Gastrocnemius medialis (tissue), 4 donors: ENCODE measurements around the gene KCNQ2. TPM values are rescaled to one million over a fixed set of nuclear protein-coding genes. Genes with fewer than 3 reads are reported as not detected.

Source experiments
- ATAC-seq, 2 donors: fragments of 150-250 bp; one replicate each; pipeline ENCODE4 v1.9.1; 2016
- DNase-seq, 2 donors: peaks; one replicate each; pipeline ENCODE4 v3.0.0-alpha.2; 2019
- H3K27ac ChIP-seq, 4 donors: fragments of 200-600 bp; sonication (generic); 1 replicate in 1 of 4; 2 replicates in 3 of 4; pipeline ENCODE4 v1.5.1; 2016 to 2018; ENCODE audit warnings: mild to moderate bottlenecking in 2 of 4, moderate library complexity in 1 of 4
- H3K27me3 ChIP-seq, 3 donors: fragments of 200-600 bp; sonication (generic) in 2 of 3; 1 replicate in 1 of 3; 2 replicates in 2 of 3; pipeline versions ENCODE4 v1.5.1 to v1.6.0; 2016 to 2019; ENCODE audit warnings: mild to moderate bottlenecking in 1 of 3, moderate library complexity in 1 of 3
- H3K36me3 ChIP-seq, 2 donors: fragments of 200-600 bp; sonication (generic) in 1 of 2; one replicate each; pipeline ENCODE4 v1.5.1; 2017 to 2018
- H3K4me1 ChIP-seq, 2 donors: fragments of 200-600 bp; sonication (generic) in 1 of 2; one replicate each; pipeline ENCODE4 v1.5.1; 2016 to 2017; ENCODE audit warnings: mild to moderate bottlenecking in 2 of 2
- H3K4me3 ChIP-seq, 4 donors: fragments of 200-600 bp; sonication (generic) in 3 of 4; 1 replicate in 1 of 4; 2 replicates in 3 of 4; pipeline ENCODE4 v1.5.1; 2016 to 2019; ENCODE audit warnings: mild to moderate bottlenecking in 2 of 4
- H3K9me3 ChIP-seq, 3 donors: fragments of 200-600 bp; sonication (generic) in 2 of 3; 1 replicate in 1 of 3; 2 replicates in 2 of 3; pipeline ENCODE4 v1.5.1; 2016 to 2019
- POLR2A ChIP-seq, 2 donors: fragments of 450-650 bp; IDR thresholded peaks; one replicate each; pipeline ENCODE4 v1.6.1; 2017; ENCODE audit warnings: antibody characterized with exemption in 2 of 2, mild to moderate bottlenecking in 2 of 2, moderate library complexity in 2 of 2
- in situ Hi-C, 4 donors: fragments of 200-750 bp; cut with MboI; loops; one replicate each; pipeline versions ENCODE4 v1.15.0 to v1.8.0; 2017; ENCODE audit warnings: low sequenced_read_pairs in 4 of 4
- intact Hi-C: fragments of 100-400 bp; cut with DNase I; formaldehyde crosslinking; loops from one replicate; pipeline ENCODE4 v1.15.1; 2023; ENCODE audit warnings: low total_unique reads
- total RNA-seq, 4 donors: library from RNA; depleted of rRNA; stranded (reverse); fragments of >200 nt; gene quantifications; one replicate each; pipeline versions ENCODE4 v1.1.0 to v1.2.3, GENCODE V29; 2016
- TF ChIP-seq, protein P1 (sequence below), 5 experiments: fragments of 450-650 bp in 3 of 5; fragments of 200-600 bp in 2 of 5; sonication (generic) in 2 of 5; IDR thresholded peaks in 4 of 5; conservative IDR thresholded peaks in 1 of 5; 1 replicate in 4 of 5; 2 replicates in 1 of 5; pipeline ENCODE4 v1.5.1; 2016 to 2019; ENCODE audit warnings: antibody characterized with exemption in 5 of 5, mild to moderate bottlenecking in 3 of 5, moderate library complexity in 3 of 5

Gene KCNQ2
- total RNA-seq, 4 donors from 2014 or later, result not detected

DNA sequence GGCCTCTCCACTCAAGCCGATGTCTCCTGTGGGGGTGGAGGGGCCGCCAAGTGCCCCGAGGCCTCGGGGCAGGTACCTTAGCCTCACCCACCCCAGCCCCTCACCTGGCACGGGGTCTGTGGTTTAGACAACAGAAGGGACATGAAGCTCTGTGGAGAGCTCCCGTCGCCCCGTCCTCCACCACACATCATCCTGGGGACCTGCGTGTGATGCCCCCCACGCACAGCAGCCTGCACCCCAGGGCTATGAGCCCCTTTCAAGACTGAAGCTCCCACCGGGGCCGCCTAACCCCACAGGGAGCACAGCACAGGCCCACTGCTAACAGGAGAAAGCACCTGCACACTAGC lies 8.2 kb downstream of the KCNQ2 start:
- no peak overlapping the region for H3K4me3 ChIP-seq
- H3K9me3 ChIP-seq, result no peaks in the 10 kb centered on the region
- in situ Hi-C loops (no loop called here), intact Hi-C loops (no loop called here)
- TF ChIP-seq, protein P1, sequence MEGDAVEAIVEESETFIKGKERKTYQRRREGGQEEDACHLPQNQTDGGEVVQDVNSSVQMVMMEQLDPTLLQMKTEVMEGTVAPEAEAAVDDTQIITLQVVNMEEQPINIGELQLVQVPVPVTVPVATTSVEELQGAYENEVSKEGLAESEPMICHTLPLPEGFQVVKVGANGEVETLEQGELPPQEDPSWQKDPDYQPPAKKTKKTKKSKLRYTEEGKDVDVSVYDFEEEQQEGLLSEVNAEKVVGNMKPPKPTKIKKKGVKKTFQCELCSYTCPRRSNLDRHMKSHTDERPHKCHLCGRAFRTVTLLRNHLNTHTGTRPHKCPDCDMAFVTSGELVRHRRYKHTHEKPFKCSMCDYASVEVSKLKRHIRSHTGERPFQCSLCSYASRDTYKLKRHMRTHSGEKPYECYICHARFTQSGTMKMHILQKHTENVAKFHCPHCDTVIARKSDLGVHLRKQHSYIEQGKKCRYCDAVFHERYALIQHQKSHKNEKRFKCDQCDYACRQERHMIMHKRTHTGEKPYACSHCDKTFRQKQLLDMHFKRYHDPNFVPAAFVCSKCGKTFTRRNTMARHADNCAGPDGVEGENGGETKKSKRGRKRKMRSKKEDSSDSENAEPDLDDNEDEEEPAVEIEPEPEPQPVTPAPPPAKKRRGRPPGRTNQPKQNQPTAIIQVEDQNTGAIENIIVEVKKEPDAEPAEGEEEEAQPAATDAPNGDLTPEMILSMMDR (IDR thresholded peaks at IDR 0.05 in 4 of 5, conservative IDR thresholded peaks at IDR 0.05 in 1 of 5), result no peak
- TF ChIP-seq POLR2A (IDR thresholded peaks at IDR 0.05), result no peak
- no peak for DNase-seq
- peaks cover 33 to 47% (median 46%) of the 10 kb centered on the region in 3 donors for H3K27me3 ChIP-seq
- H3K27ac ChIP-seq, result no peak overlapping the region
- H3K36me3 ChIP-seq, result no peaks in the 10 kb centered on the region
- H3K4me1 ChIP-seq, result no peaks in the 10 kb centered on the region
- ATAC-seq, result no peak

DNA sequence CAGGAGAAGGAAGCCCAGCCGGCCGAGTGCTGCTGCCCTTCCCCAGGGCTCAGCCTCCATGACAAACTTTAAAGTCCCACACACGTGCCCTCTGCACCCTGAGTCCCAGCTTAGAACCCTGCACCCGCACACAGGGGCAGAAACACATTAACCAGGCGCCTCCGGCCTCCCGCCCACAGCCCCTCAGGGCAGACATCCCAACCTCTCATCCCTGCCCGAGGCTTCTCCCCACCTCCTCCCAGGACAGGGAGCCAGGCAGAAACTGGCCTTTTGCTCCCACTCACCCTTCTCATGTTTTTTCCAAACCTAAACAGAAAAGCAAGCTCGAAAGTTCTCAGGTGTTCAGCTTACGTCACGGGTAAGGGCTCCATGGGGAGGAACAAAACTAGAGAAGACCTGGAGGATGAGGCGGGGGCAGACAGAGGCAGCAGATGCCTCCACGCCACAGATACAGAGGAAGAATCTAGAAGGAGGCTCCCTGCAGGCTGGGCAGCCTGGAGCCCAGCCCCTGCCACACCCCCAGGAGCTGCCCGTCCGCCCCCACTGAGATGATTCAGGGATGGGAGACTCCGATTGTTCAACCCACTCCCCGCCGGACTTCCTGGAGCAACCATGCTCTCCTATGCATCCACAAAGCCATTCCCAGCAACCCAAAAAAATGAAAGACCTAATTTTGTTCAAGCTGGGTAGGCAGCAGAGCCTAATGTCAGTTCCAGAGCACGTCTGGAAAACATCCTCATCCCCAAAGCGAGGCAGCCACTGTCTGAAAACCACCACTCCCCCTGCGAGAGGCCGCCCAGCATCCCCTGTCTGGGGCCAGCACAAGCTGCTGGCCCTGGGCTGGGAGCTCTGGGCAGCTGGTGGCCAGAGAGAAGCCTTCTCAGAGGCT lies 8.8 kb downstream of the KCNQ2 start:
- Histone ChIP-seq H3K4me3 (no peak overlapping the region), H3K27me3 (peaks cover 39 to 46% (median 46%) of the 10 kb centered on the region in 3 donors), H3K27ac (no peak overlapping the region), H3K4me1 (no peaks in the 10 kb centered on the region), H3K36me3 (no peaks in the 10 kb centered on the region), H3K9me3 (no peaks in the 10 kb centered on the region)
- TF ChIP-seq, protein P1 (IDR thresholded peaks at IDR 0.05 in 4 of 5, conservative IDR thresholded peaks at IDR 0.05 in 1 of 5), result no peak
- TF ChIP-seq POLR2A (IDR thresholded peaks at IDR 0.05), result no peak
- intact Hi-C loops, result no loop called here
- ATAC-seq, result no peak
- DNase-seq, result no peak
- in situ Hi-C loops, result no loop called here

DNA sequence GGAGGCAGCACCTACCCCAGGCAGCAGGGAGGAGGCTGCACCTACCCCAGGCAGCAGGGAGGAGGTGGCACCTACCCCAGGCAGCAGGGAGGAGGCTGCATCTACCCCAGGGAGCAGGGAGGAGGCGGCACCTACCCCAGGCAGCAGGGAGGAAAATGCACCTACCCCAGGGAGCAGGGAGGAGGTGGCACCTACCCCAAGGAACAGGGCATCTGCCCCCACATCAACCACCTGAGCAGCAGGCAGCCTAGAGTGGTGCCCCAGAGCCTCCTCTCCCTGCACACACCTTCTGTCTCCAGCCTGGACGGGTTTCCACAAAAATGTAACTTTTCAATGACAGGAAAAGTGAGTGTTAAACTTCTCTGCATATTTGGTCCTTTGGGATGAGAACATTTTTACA lies 10.2 kb downstream of the KCNQ2 start:
- intact Hi-C loops (no loop called here), in situ Hi-C loops (no loop called here)
- Histone ChIP-seq H3K4me3 (no peak overlapping the region), H3K36me3 (no peaks in the 10 kb centered on the region), H3K4me1 (no peaks in the 10 kb centered on the region), H3K9me3 (no peaks in the 10 kb centered on the region), H3K27me3 (peaks cover 42 to 55% (median 50%) of the 10 kb centered on the region in 3 donors), H3K27ac (no peak overlapping the region)
- no peak for TF ChIP-seq POLR2A (IDR thresholded peaks at IDR 0.05)
- TF ChIP-seq, protein P1 (IDR thresholded peaks at IDR 0.05 in 4 of 5, conservative IDR thresholded peaks at IDR 0.05 in 1 of 5), result no peak
- ATAC-seq, result no peak
- DNase-seq, result no peak

DNA sequence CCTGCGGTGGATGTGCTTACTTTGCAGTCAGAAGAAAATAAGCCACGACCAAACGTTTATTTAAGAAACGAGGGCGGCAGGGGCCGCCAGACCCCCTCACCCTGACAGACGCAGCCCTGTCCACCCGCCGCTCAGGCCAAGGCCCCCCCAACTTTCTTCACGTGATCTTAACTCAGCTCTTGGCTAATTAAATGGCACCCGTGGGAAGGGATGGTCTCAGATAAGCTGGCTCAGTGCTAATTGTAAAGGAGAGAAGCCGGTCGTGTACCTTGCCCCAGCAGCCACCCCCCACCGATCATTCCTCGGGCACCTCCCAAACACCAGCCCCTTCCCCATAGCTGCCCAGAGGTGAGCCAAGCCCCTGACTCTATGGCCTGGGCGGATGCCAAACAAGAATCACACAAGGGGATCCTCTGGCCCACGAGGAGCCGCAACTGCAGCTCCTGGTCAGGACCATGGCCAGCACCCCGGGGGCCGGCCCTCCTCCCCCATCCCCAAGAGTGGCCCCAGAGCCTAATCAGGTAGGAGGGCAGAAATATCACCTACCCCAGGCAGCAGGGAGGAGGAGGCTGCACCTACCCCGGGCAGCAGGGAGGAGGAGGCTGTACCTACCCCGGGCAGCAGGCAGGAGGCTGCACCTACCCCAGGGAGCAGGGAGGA lies 11.2 kb downstream of the KCNQ2 start:
- Histone ChIP-seq H3K36me3 (no peaks in the 10 kb centered on the region), H3K4me1 (no peaks in the 10 kb centered on the region), H3K4me3 (no peak overlapping the region), H3K9me3 (no peaks in the 10 kb centered on the region), H3K27ac (no peak overlapping the region), H3K27me3 (peaks cover 42 to 60% (median 59%) of the 10 kb centered on the region in 3 donors)
- TF ChIP-seq POLR2A (IDR thresholded peaks at IDR 0.05), result no peak
- TF ChIP-seq, protein P1 (IDR thresholded peaks at IDR 0.05 in 4 of 5, conservative IDR thresholded peaks at IDR 0.05 in 1 of 5), result no peak
- intact Hi-C loops (no loop called here), in situ Hi-C loops (no loop called here)
- no peak for ATAC-seq
- DNase-seq, result no peak
